Prostate gland (tissue), 2 donors: ENCODE measurements around the gene COL1A1.

Source experiments
- CTCF ChIP-seq, 4 experiments: fragments of 200-600 bp in 2 of 4; fragments of 450-650 bp in 2 of 4; sonication (generic) in 2 of 4; IDR thresholded peaks; 1 replicate in 3 of 4; 2 replicates in 1 of 4; pipeline ENCODE4 v1.5.1; 2016 to 2019; ENCODE audit warnings: antibody characterized with exemption in 4 of 4, mild to moderate bottlenecking in 2 of 4, moderate library complexity in 2 of 4
- POLR2A ChIP-seq: fragments of 450-650 bp; IDR thresholded peaks from one replicate; pipeline ENCODE4 v1.6.1; 2016; ENCODE audit warnings: antibody characterized with exemption, mild to moderate bottlenecking
- POLR2AphosphoS5 ChIP-seq: sonication (generic); formaldehyde crosslinking; IDR thresholded peaks from one replicate; pipeline ENCODE4 v1.6.1; 2017; ENCODE audit warnings: antibody characterized with exemption

DNA sequence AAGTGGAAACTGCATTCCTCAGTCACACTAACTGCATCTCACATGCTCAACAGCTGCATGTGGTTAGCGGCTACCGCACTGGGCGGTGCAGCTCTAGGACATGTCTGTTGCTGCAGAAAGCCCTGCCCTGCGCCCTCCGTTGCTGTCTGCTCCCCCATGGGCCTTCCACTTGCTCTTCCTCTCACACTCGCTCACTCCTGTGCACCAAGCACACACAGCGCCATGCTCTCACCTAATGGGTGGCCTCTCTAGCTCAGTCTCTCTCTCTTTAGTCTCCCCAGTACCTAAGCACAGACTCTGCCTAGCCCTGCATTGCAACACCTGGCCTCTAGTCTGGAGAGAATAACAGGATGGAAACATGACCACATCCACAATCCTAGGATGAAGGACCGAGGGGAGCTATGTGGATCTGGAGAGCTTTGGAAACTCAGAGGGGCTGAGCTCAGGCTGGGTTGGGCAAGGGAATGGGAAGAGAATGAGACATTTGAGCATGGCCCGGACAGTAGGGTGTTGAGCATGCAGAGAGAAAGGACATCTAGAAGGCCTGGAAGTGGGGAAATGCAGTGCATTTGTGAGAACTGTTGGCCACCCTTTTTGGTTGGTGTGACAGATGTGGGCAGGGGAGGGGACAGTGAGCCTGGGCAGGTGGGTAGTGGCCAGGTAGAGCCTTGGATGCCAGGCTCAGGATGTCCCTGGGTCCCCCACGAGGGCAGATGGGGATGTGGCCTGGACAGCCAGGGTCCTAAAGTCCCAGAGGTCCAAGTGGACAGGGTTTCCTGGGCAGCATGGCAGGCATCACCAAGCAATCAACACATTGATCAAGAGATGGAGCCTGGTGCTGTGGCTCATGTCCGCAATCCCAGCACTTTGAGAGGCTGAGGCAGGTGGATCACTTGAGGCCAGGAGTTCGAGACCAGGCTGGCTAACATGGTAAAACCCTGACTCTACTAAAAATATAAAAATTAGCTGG lies 19.6 kb downstream of the COL1A1 start:
- TF ChIP-seq CTCF (IDR thresholded peaks at IDR 0.05) = no peak
- no peak for TF ChIP-seq POLR2A
- TF ChIP-seq POLR2AphosphoS5 = no peak
